Esophagus muscularis mucosa (tissue), 4 donors: ENCODE results near the gene CCDC6. TPM values are rescaled to one million over a fixed set of nuclear protein-coding genes. Genes with fewer than 3 reads are reported as not detected.

ENCODE experiments used
- DNase-seq: peaks from one replicate; pipeline ENCODE4 v3.0.0-alpha.2; 2017; ENCODE audit errors: extremely low spot score
- H3K27ac ChIP-seq, 4 donors: fragments of 200-600 bp; sonication (generic); replicated peaks in 1 of 4; 1 replicate in 3 of 4; 2 replicates in 1 of 4; pipeline ENCODE4 v1.5.1; 2016 to 2019; ENCODE audit warnings: mild to moderate bottlenecking in 1 of 4
- H3K27me3 ChIP-seq, 4 donors: fragments of 200-600 bp; sonication (generic); one replicate each; pipeline versions ENCODE4 v1.5.1 to v1.6.0; 2016 to 2019
- H3K36me3 ChIP-seq, 4 donors: fragments of 200-600 bp; sonication (generic); one replicate each; pipeline ENCODE4 v1.5.1; 2016 to 2019
- H3K4me1 ChIP-seq, 4 donors: fragments of 200-600 bp; sonication (generic); one replicate each; pipeline ENCODE4 v1.5.1; 2016 to 2019
- H3K4me3 ChIP-seq, 4 donors: fragments of 200-600 bp; sonication (generic); 1 replicate in 2 of 4; 2 replicates in 2 of 4; pipeline ENCODE4 v1.5.1; 2016 to 2019; ENCODE audit warnings: mild to moderate bottlenecking in 4 of 4, moderate library complexity in 1 of 4
- H3K9me3 ChIP-seq, 4 donors: fragments of 200-600 bp; sonication (generic); 1 replicate in 3 of 4; 2 replicates in 1 of 4; pipeline ENCODE4 v1.5.1; 2016 to 2019
- EP300 ChIP-seq: sonication (generic); formaldehyde crosslinking; IDR thresholded peaks from one replicate; pipeline ENCODE4 v1.6.1; 2017; ENCODE audit warnings: antibody characterized with exemption
- POLR2A ChIP-seq: fragments of 450-650 bp; IDR thresholded peaks from one replicate; pipeline ENCODE4 v1.6.1; 2017; ENCODE audit warnings: antibody characterized with exemption, moderate library complexity, mild to moderate bottlenecking, low read depth
- POLR2AphosphoS5 ChIP-seq, 2 donors: sonication (generic); formaldehyde crosslinking; IDR thresholded peaks; one replicate each; pipeline ENCODE4 v1.6.1; 2017; ENCODE audit warnings: antibody characterized with exemption in 2 of 2
- WGBS: methylation state at CpG from one replicate; pipeline ENCODE4 v1.1.5; 2018; 5-methylcytosine and 5-hydroxymethylcytosine counted together
- intact Hi-C: fragments of 100-400 bp; cut with DNase I; formaldehyde crosslinking; loops from one replicate; pipeline ENCODE4 v1.15.1; 2023
- total RNA-seq, 4 donors: library from RNA; depleted of rRNA; stranded (reverse); fragments of >200 nt; gene quantifications; one replicate each; pipeline versions ENCODE4 v1.1.0 to v1.2.1, GENCODE V29; 2016
- TF ChIP-seq, protein P1 (sequence below), 3 experiments: fragments of 200-600 bp in 2 of 3; fragments of 450-650 bp in 1 of 3; sonication (generic) in 2 of 3; IDR thresholded peaks; one replicate each; pipeline ENCODE4 v1.5.1; 2017 to 2019; ENCODE audit warnings: antibody characterized with exemption in 3 of 3, mild to moderate bottlenecking in 2 of 3, moderate library complexity in 1 of 3

The CCDC6 gene
- total RNA-seq, 4 donors from 2014 or later: 41.4 to 71.0 (median 57.2) TPM

DNA sequence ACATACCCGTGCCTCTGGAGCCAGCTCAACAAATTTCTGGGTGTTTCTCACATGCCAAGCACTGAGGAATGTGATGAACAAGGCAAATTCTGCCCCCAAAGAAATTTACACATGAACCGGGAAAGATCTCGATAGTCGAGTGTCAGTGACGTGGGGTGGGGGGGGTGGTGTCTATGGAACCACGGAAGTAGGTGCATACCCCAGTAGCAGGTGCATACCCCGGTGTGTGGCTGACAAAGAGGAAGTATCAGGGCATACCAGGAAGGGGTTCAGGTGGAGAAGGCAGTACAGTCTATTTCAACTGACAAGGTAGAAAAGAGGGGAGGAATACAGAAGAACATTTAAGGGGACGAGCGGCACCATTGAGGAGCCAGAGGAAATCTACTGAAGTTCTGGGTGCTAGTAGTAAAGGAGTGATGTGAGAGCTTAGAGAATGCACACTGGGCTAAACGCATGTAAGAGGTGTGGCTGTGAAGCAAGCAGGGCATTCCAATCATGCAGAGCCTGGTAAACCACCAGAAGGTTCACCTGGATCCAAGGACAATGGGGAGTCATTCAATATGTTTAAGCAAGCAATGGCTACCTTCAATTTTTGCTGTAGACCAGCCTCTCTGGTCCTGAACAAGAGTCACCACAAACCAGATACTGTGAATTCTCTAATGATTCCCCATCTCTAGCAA, 6.2 kb downstream of the CCDC6 start:
- no peak for DNase-seq
- intact Hi-C loops: no loop called here
- no peak for TF ChIP-seq POLR2AphosphoS5 (IDR thresholded peaks at IDR 0.05)
- TF ChIP-seq, protein P1, sequence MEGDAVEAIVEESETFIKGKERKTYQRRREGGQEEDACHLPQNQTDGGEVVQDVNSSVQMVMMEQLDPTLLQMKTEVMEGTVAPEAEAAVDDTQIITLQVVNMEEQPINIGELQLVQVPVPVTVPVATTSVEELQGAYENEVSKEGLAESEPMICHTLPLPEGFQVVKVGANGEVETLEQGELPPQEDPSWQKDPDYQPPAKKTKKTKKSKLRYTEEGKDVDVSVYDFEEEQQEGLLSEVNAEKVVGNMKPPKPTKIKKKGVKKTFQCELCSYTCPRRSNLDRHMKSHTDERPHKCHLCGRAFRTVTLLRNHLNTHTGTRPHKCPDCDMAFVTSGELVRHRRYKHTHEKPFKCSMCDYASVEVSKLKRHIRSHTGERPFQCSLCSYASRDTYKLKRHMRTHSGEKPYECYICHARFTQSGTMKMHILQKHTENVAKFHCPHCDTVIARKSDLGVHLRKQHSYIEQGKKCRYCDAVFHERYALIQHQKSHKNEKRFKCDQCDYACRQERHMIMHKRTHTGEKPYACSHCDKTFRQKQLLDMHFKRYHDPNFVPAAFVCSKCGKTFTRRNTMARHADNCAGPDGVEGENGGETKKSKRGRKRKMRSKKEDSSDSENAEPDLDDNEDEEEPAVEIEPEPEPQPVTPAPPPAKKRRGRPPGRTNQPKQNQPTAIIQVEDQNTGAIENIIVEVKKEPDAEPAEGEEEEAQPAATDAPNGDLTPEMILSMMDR (IDR thresholded peaks at IDR 0.05): no peak
- no peak for TF ChIP-seq POLR2A
- TF ChIP-seq EP300: no peak
- Histone ChIP-seq H3K36me3 (no peaks in the 10 kb centered on the region), H3K9me3 (no peaks in the 10 kb centered on the region), H3K27ac (peak overlapping the region in 3 of 4 donors; percentile 10 to 45 (median 43)), H3K4me3 (no peak overlapping the region), H3K27me3 (no peaks in the 10 kb centered on the region), H3K4me1 (peaks cover 43 to 100% (median 97%) of the 10 kb centered on the region in 4 donors)
- 86% methylated on average over 10 of the region's 10 CpGs for WGBS

DNA sequence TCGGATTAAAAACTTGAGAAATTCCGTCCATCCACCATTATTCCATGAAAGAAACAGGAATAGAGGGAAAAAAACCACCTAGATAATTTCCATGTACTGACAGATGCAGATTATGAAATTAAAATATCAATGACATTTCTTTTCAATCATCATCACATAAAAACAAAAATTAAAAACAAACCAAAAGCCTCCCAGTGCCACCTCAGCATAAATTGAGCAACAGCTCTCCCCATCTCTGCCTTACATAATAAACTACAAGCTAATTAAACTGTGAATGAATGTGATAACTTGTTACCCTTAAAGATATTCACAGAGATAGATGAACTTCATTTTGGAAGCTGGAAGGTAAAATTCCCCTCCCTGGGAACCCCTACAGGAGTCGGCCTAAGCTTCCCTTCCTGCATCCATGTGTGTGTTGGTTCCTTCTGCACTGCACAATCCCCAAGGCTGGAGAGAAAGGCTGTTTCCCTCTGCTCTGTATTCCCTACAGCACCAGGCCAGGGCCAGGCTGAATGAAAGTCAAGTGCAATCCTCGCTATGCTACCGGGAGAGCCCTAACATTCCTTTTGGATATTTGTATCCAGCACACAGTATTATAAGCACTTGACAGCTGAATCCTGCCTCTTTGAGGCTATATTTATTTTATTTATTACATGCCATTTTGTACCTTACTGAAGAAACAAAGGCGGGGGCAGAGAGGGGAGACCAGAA, 8.1 kb downstream of the CCDC6 start:
- Histone ChIP-seq H3K36me3 (no peaks in the 10 kb centered on the region), H3K27me3 (no peaks in the 10 kb centered on the region), H3K9me3 (no peaks in the 10 kb centered on the region), H3K27ac (peak overlapping the region; percentile 43 to 56 (median 50)), H3K4me3 (no peak overlapping the region), H3K4me1 (peaks cover 43 to 100% (median 97%) of the 10 kb centered on the region in 4 donors)
- no peak for DNase-seq
- intact Hi-C loops: no loop called here
- TF ChIP-seq, protein P1 (IDR thresholded peaks at IDR 0.05): no peak
- TF ChIP-seq POLR2AphosphoS5 (IDR thresholded peaks at IDR 0.05): no peak
- no peak for TF ChIP-seq EP300
- 64% methylated on average over 6 of the region's 6 CpGs for WGBS

DNA sequence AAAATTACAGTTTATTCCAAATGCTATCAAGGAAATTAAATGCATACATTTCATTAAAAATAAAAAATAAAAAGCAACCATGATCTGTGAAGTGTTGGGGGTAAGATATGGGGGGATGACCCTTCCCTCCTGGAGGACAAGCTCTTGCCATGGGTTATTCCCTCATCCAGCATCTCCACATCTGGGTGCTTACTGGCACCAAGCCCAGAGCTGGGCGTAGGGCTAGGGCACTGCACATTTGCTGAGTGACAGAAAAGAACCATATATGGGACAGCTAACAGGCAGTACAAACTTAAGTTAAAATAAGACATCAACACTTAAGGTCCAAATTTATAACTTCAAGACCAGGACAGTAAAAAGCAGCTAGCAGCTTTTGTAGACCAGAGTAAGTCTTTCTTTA, 10.2 kb downstream of the CCDC6 start:
- TF ChIP-seq, protein P1 (IDR thresholded peaks at IDR 0.05): no peak
- no peak for TF ChIP-seq EP300
- TF ChIP-seq POLR2A: no peak
- no peak for TF ChIP-seq POLR2AphosphoS5 (IDR thresholded peaks at IDR 0.05)
- intact Hi-C loops: no loop called here
- no peak for DNase-seq
- no peaks in the 10 kb centered on the region for H3K36me3 ChIP-seq
- H3K27ac ChIP-seq: peak overlapping the region; percentile 62 to 80 (median 77)
- peaks cover 62 to 100% (median 99%) of the 10 kb centered on the region in 4 donors for H3K4me1 ChIP-seq
- no peaks in the 10 kb centered on the region for H3K27me3 ChIP-seq
- H3K4me3 ChIP-seq: no peak overlapping the region
- H3K9me3 ChIP-seq: no peaks in the 10 kb centered on the region
- WGBS: 33% methylated on average over 1 of the region's 1 CpG

DNA sequence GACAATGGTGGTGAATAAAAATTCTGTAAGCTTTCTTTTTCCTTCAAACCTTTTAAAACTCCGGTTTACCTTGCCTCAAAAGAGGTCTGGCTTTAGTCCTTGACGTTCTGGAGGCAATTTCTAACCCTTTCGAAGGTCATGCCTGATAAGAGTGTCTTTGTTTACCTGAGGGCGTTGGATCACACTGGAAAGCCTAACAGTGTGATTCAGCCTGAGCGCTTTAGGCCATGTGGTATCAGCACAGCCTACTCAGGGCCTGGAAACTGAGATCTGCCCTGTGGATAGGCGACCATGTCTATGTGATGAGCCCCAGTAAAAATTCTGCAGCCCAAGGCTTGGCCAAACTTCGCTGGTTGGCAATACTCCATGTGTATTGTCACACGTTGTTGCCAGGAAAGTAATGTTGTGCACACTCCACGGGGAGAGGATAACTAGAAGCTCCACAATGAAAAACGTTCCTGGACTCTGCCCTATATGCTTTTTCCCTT, 10.7 kb downstream of the CCDC6 start:
- Histone ChIP-seq H3K27ac (peak overlapping the region; percentile 62 to 80 (median 77)), H3K4me1 (peaks cover 63 to 98% (median 98%) of the 10 kb centered on the region in 4 donors), H3K36me3 (no peaks in the 10 kb centered on the region), H3K4me3 (no peak overlapping the region), H3K27me3 (no peaks in the 10 kb centered on the region), H3K9me3 (no peaks in the 10 kb centered on the region)
- 52% methylated on average over 10 of the region's 10 CpGs for WGBS
- DNase-seq: no peak
- TF ChIP-seq EP300: no peak
- TF ChIP-seq, protein P1 (IDR thresholded peaks at IDR 0.05): no peak
- TF ChIP-seq POLR2A: no peak
- no peak for TF ChIP-seq POLR2AphosphoS5 (IDR thresholded peaks at IDR 0.05)
- intact Hi-C loops: no loop called here
